HUDEP-2 (cell line): Measurements from ENCODE around the gene ACYP2.

Experiments
- DNase-seq, 76 experiments: peaks; one replicate each; lab custom pipeline; 2025; ENCODE audit not compliant: unreplicated experiment in 76 of 76; lab: John Stamatoyannopoulos, UW

ACYP2 gene

GRCh38 chr2:54208364-54209240 is 93.2 kb downstream of the ACYP2 start:
- DNase-seq: no peak

GRCh38 chr2:54209379-54209778 is 94.0 kb downstream of the ACYP2 start:
- no peak for DNase-seq

- DNase-seq: no peak
These were observed 97.0 kb downstream of the ACYP2 start for GRCh38 chr2:54212456-54212855.

DNA sequence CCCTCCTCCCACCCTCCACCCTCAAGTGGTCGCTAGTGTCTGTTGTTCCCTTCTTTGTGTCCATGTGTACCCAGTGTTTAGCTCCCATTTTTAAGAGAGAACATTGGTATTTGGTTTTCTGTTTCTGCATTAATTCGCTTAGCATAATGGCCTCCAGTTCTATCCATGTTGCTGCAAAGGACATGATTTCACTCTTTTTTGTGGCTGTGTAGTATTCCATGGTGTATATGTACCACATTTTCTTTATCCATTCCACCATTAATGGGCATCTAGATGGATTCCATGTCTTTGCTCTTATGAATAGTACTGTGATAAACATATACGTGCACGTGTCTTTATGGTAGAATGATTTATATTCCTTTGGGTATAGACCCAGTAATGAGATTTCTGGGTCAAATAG is 97.7 kb downstream of the ACYP2 start:
- DNase-seq: no peak

DNA sequence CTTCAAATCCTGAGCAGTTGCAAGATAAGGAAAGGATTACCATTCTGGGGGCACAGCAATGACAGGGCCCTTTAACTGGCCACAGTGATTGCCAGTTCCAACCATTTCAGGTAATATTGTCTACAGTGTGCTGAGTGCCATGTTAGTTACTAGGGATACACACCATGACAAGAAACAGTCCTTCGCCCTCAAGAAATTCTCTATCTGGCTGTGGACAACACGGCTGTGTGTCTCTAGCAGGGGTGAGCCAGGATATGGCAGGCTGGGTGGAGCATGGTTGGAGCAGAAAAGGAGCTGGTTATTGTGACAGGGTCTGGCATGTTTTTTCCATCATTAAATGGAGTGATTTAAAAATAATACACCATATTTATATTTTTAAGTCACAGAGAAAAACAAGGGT is 109.6 kb downstream of the ACYP2 start:
- no peak for DNase-seq

DNA sequence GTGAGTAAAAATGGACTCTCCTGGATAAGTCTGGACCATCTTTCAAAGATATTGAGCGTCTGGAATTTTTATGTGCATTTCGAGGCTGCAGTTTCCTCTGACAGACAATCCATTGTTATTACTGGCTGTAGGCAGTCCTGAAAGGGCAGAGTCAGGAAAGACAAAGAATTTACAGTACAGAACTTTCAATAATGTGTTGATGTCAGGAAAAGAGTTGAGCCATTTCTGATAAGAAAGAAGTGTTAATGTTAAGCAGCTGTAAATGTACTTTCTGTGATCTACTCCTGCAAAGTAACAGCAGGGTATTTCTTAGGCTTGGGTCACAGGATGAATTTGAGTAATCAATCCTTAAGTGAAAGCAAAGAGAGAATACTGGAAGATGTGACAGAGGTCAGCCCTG is 110.8 kb downstream of the ACYP2 start:
- no peak for DNase-seq

GRCh38 chr2:54227798-54228197 is 112.4 kb downstream of the ACYP2 start:
- peak in 1 of 76 experiments; percentile 3 for DNase-seq

- DNase-seq: no peak
These were observed 113.5 kb downstream of the ACYP2 start for GRCh38 chr2:54228945-54229344.

- DNase-seq: no peak
These were observed 118.6 kb downstream of the ACYP2 start for GRCh38 chr2:54233832-54234649.

- no peak for DNase-seq
These were observed 122.0 kb downstream of the ACYP2 start for GRCh38 chr2:54237428-54237827.

DNA sequence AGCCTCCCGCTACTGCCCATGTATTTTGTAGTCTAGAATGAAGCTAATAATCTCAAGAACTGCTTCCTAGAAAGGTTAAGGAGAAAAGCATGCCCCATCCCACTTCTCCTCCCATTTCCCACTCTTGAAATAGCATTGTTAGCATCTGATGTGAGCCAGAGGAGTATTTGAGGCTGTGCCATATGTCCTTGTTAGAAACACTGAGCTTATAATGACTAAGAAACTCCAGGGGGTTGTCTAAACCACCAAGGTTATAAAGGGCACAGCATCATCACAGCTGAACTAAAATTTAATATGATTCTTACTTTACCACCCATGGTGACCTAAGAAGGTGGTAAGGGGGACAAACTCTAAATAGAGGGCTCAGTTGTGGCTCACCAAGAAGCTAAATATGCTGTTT is 124.0 kb downstream of the ACYP2 start:
- no peak for DNase-seq

- no peak for DNase-seq
These were observed 125.4 kb downstream of the ACYP2 start for GRCh38 chr2:54240515-54241469.

- no peak for DNase-seq
These were observed 131.7 kb downstream of the ACYP2 start for GRCh38 chr2:54247115-54247514.

GRCh38 chr2:54249629-54250028 is 134.2 kb downstream of the ACYP2 start:
- no peak for DNase-seq

DNA sequence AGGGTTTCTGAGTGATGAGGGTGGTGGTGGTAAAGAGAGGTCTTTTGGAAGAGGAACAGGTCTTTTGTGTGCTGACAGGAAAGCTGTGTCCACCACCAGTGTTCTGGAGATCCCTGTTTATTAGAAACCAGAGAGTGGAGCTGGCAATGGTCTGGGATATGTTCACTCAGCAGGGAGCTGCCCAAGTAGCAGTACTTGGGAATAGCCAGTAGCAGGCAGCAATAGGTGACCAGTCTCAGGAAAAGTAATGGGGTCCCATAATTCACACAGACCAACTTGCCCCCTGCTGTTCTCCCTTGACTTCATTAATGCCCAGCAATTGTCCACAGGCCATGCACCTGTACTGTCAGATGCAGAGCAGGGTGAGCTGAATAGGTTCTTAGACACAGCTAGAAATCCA is 138.8 kb downstream of the ACYP2 start:
- DNase-seq: no peak

GRCh38 chr2:54255230-54256090 is 140.0 kb downstream of the ACYP2 start:
- no peak for DNase-seq

- no peak for DNase-seq
These were observed 140.8 kb downstream of the ACYP2 start, which contains the start of gene TSPYL6 for GRCh38 chr2:54256091-54256694. TSPYL6 (minus strand) TSS chr2:54256229; CDS start chr2:54256151, 78 bp downstream.

- no peak for DNase-seq
These were observed 142.8 kb downstream of the ACYP2 start for GRCh38 chr2:54258166-54258565.
